Activated CD4-positive, alpha-beta T cell treated with anti-CD3 and anti-CD28 coated beads, Interleukin-10, Interleukin-2, amounts not matched to agents 100 ng/mL and 50 ng/mL, durations not matched to agents 16 hours and 8 hours (primary cell): ENCODE data around the gene TMTC3.
"Not testable (repeated sequence)": the region's sequence is repeated elsewhere in the genome, so short reads cannot be mapped to it uniquely, and the experiment has no call there.

ENCODE experiments used
- DNase-seq: peaks from one replicate; pipeline ENCODE4 v3.0.0-alpha.2; 2020

The TMTC3 gene

DNA sequence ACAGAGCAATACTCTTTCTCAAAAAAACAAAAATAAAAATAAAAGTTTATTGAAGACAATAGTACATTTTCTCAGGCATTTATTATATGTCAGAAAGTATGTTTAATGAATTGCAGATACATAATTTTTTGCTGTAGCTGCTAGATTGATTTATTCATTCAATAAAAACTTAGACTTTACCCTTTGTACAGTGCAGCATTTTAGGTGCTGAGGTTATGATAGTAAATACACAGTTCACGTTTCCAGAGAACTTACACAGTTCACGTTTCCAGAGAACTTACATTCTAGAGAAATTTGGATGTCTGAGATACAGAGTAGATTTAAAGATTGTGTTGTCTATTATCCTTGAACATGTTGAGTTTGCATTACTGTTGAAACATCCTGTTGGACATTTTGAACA lies 25.3 kb downstream of the TMTC3 start:
- no peak for DNase-seq

- no peak for DNase-seq
Measured at GRCh38 chr12:88172844-88173407, 30.8 kb downstream of the TMTC3 start.

DNA sequence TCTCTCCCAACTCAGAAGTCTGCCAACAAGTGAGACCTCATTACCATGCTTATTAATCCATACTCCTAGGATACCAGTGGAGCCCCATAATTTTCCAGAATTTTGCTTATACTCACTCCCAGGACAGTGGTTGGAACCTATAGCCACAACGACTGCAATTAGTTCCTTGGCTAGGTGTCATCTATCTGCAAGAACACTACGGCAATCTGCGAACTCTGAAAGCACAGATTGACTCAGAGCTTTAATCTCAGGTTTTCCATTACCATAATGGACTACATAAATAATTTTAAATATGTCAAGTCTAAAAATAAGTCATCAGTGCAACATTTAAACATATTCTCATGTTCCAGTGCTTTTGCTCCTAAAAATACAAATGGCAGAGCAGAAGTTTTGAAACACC lies 33.4 kb downstream of the TMTC3 start:
- no peak for DNase-seq

GRCh38 chr12:88179436-88180014 lies 37.4 kb downstream of the TMTC3 start:
- no peak for DNase-seq

DNA sequence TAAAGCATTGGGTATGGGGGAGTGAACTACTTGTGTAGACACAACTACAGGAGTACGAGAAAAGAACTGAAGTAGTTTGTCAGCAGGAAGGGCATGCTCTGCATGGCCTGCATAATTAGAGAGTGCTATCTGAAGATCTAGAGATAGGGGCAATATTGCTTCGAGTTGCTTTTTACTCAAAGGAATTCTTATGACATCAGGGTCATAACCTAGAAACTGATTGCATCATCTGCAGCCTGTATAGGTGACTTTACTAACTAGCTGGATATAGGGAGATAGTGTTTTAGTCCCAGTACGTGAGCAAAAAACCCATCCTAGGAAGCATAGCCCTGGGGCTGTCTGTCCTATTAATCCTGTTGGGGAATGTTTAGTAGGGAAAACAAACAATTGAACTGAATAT lies 39.8 kb downstream of the TMTC3 start:
- no peak for DNase-seq

- DNase-seq, result no peak
Measured at GRCh38 chr12:88182416-88182815, 40.3 kb downstream of the TMTC3 start.

- DNase-seq, result no peak
Measured at GRCh38 chr12:88184196-88184595, 42.1 kb downstream of the TMTC3 start.

DNA sequence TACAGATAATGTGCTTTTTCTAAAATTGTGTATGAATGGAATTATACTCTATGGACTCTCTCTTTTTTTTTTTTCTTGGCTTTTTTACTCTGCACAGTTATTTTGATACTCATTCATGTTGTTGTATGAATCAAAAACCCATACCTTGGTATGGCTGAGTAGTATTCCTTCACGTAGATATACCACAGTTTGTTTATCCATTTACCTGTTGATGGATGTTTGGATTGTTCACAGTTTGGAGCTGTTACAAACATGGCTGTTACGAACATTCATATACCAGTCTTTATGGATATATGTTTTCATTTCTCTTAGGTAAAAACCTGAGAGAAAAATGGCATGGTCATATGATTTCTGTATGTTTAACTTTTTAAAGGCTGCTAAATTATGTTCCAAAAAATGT lies 43.2 kb downstream of the TMTC3 start:
- DNase-seq, result no peak

DNA sequence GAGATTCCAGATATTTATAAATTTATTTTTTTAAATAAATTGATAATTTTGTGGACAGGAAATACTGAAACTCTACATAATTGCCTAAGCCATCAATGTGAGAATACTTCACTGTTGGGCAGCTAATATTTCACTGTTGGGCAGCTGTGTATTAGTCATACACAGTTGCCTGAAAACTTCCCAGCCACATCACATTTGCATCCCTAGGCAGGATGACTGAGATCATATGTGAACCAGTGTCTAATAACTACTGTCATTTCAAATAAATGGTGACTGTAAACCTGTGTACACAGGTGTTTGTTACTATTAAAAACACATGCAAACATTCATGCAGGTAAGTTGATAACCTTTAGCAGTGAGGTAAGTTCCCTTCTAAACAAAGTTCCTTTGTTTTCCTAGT lies 43.9 kb downstream of the TMTC3 start:
- DNase-seq, result no peak

GRCh38 chr12:88187571-88187970 lies 45.5 kb downstream of the TMTC3 start:
- no peak for DNase-seq

DNA sequence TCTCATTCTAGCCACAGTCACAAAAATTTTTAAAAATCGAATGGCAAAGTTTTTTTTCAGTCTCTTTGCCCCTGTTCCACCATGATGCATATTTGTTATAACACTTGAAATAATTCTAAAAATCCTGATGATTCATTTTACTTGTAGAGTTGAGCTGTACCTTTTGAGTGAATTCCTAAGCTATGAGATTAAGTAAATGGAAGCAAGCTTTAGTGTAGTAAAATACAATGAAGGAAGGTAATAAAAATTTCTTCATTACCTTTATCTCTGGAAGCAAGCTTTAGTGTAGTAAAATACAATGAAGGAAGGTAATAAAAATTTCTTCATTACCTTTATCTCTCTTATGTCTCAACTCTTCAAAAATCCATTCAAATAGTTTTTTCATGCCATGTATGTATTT lies 46.1 kb downstream of the TMTC3 start:
- DNase-seq, result no peak

- no peak for DNase-seq
Measured at GRCh38 chr12:88192426-88192825, 50.3 kb downstream of the TMTC3 start.

DNA sequence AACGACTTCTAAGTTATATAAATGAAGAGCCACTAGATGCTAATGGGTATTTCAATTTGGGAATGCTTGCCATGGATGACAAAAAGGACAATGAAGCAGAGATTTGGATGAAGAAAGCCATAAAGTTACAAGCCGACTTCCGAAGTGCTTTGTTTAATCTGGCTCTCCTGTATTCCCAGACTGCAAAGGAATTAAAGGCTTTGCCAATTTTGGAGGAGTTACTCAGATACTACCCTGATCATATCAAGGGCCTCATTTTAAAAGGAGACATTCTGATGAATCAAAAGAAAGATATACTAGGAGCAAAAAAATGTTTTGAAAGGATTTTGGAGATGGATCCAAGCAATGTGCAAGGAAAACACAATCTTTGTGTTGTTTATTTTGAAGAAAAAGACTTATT lies 52.8 kb downstream of the TMTC3 start:
- no peak for DNase-seq

GRCh38 chr12:88200029-88200428 lies 57.9 kb downstream of the TMTC3 start:
- DNase-seq, result no peak

DNA sequence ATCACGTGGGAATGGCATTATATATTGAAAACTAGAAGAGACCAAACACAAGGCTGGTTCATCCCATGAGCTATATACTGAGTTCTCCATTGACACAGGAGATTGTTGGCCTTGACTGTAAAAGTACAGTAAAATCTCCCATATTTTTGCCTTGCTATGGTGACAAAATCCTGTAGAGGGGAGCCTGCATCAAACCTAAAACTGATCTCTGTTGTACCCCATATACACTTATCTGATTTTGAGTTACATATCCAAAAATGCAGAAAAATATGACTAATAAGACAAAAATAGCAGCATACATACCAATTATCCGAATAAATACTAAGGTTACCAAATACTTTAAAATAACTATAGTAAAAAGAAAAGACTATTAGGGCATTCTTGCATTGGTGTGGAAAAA lies 60.4 kb downstream of the TMTC3 start:
- DNase-seq, result no peak

DNA sequence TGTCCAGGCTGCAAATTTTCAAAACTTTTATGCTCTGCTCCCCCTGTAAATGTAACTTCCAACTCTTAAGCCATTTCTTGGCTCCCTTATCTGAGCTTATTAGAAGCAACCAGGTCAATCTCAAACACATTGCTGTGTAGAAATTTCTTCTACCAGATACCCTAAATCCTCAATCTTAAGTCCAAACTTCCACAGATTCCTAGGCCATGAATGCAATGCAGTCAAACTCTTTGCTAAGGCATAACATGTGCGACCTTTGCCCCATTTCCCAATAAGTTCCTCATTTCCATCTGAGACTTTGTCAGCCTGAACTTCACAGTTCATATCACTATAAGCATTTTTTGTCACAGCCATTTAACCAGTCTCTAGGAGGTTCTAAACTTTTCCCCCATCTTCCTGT lies 64.5 kb downstream of the TMTC3 start:
- DNase-seq, result no peak

GRCh38 chr12:88207921-88208620 lies 66.0 kb downstream of the TMTC3 start:
- DNase-seq, result no peak

- DNase-seq, result no peak
Measured at GRCh38 chr12:88208661-88209060, 66.6 kb downstream of the TMTC3 start.

DNA sequence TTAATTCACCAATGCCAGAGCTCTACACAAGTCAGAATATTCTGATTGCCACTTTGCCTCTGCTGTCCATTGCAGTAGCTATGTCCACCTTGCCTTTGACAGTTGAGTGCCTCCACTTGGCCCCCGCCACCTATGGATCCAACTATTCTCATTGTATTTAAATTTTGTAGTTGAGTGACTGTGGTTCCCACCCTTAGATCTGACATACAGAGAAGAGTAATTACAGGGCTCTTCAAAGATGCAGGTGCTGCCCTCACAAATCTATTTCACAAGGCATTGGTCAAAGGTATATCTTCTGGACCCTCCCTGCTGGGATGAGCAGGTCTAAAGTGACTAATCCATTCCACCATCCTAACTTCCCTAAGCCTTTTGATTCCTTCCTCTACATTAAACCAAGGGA lies 68.2 kb downstream of the TMTC3 start:
- DNase-seq, result not testable (repeated sequence)

DNA sequence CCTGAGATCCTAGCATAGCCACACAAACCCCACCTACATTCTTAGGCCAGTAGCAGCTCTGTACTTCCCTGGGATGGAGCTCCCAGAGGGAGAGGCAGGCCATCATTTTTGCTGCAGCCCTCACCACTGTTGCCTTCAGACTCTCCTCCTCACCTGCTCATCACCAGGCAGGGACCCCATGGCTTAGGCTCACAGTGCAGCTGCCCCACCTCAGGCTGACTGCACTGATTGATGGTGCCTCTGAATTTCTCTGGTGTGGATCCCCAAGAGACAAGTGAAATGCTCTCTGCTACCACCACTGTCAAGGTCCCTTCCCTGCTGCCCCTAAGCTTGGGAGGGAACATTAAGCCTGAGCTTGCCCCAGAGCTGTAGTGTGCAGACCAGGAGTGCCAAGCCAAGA lies 76.2 kb downstream of the TMTC3 start:
- no peak for DNase-seq

GRCh38 chr12:88219861-88220260 lies 77.8 kb downstream of the TMTC3 start:
- no peak for DNase-seq

GRCh38 chr12:88223519-88223918 lies 81.4 kb downstream of the TMTC3 start:
- DNase-seq, result no peak

- no peak for DNase-seq
Measured at GRCh38 chr12:88225776-88226175, 83.7 kb downstream of the TMTC3 start.

DNA sequence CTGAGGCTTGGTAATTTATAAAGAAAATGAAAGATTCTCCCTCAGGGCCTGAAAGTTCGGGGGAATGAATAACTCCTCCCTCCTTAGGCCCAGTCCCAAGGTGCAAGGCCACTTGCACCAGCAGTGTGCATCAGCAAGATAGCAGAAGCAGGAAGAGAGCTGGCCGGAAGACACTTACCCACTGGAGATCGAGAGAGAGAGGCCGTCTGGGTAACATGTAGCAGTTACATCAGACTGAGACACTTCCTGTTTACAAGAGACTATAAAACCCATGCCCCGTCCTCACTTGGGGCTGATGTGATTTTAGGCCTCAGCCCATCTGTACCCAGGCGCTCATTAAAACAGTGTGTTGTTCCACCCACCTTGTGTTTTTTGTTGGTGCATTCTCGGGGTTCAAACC lies 85.2 kb downstream of the TMTC3 start:
- DNase-seq, result no peak

GRCh38 chr12:88227871-88228270 lies 85.8 kb downstream of the TMTC3 start:
- DNase-seq, result no peak
